NAMALWA (cell line): ENCODE data around the gene TIMM29.
"Not testable (repeated sequence)": the region's sequence is repeated elsewhere in the genome, so short reads cannot be mapped to it uniquely, and the experiment has no call there.

Experiments used
- DNase-seq: peaks from one replicate; pipeline ENCODE4 v3.0.0-alpha.2; 2015; ENCODE audit warnings: low spot score

The TIMM29 gene

GRCh38 chr19:10912619-10913018 lies 16.0 kb upstream of the TIMM29 start:
- no peak for DNase-seq

- no peak for DNase-seq
Measured at GRCh38 chr19:10913716-10914340, 14.8 kb upstream of the TIMM29 start.

GRCh38 chr19:10915130-10916091 lies 13.2 kb upstream of the TIMM29 start:
- no peak for DNase-seq

GRCh38 chr19:10916602-10917001 lies 12.0 kb upstream of the TIMM29 start:
- DNase-seq = no peak

GRCh38 chr19:10918359-10918758 lies 10.3 kb upstream of the TIMM29 start:
- DNase-seq = no peak

- DNase-seq = no peak
Measured at GRCh38 chr19:10919352-10920287, 9.0 kb upstream of the TIMM29 start.

GRCh38 chr19:10920288-10920655 lies 8.3 kb upstream of the TIMM29 start:
- no peak for DNase-seq

- no peak for DNase-seq
Measured at GRCh38 chr19:10920781-10921180, 7.8 kb upstream of the TIMM29 start.

GRCh38 chr19:10921199-10921909 lies 7.3 kb upstream of the TIMM29 start:
- DNase-seq = no peak

GRCh38 chr19:10921910-10922637 lies 6.5 kb upstream of the TIMM29 start:
- DNase-seq = no peak

GRCh38 chr19:10922638-10923014 lies 6.0 kb upstream of the TIMM29 start:
- no peak for DNase-seq

- no peak for DNase-seq
Measured at GRCh38 chr19:10923260-10924112, 5.1 kb upstream of the TIMM29 start.

- DNase-seq = no peak
Measured at GRCh38 chr19:10924597-10924996, 4.0 kb upstream of the TIMM29 start.

GRCh38 chr19:10927730-10928562 lies 665 bp upstream of the TIMM29 start:
- no peak for DNase-seq

- DNase-seq = no peak
Measured at GRCh38 chr19:10929402-10929794, 787 bp downstream of the TIMM29 start.

GRCh38 chr19:10935371-10936059 lies 6.9 kb downstream of the TIMM29 start:
- no peak for DNase-seq

GRCh38 chr19:10936661-10937084 lies 8.1 kb downstream of the TIMM29 start:
- DNase-seq = peak; percentile 88

GRCh38 chr19:10941649-10942048 lies 13.0 kb downstream of the TIMM29 start:
- not testable (repeated sequence) for DNase-seq
